CD4-positive, alpha-beta T cell treated with Interleukin-10 for 1 hour (primary cell): ENCODE results near the gene FUT1.
A peak's percentile ranks its signal among the peaks of the same experiment; 100 is the strongest.
"Not testable (repeated sequence)": the region's sequence is repeated elsewhere in the genome, so short reads cannot be mapped to it uniquely, and the experiment has no call there.

Source experiments
- DNase-seq: peaks from one replicate; pipeline ENCODE4 v3.0.0-alpha.2; 2020

Gene FUT1

GRCh38 chr19:48740164-48740972 is 12.1 kb downstream of the FUT1 start, which contains the start of gene RASIP1:
Gene RASIP1, minus strand, starts transcription at chr19:48740610. Its CDS starts 328 bp downstream, at chr19:48740282.
- DNase-seq, result no peak

GRCh38 chr19:48739404-48740163 is 12.9 kb downstream of the FUT1 start:
- DNase-seq, result no peak

GRCh38 chr19:48738557-48739403 is 13.7 kb downstream of the FUT1 start:
- DNase-seq, result peak; percentile 94

DNA sequence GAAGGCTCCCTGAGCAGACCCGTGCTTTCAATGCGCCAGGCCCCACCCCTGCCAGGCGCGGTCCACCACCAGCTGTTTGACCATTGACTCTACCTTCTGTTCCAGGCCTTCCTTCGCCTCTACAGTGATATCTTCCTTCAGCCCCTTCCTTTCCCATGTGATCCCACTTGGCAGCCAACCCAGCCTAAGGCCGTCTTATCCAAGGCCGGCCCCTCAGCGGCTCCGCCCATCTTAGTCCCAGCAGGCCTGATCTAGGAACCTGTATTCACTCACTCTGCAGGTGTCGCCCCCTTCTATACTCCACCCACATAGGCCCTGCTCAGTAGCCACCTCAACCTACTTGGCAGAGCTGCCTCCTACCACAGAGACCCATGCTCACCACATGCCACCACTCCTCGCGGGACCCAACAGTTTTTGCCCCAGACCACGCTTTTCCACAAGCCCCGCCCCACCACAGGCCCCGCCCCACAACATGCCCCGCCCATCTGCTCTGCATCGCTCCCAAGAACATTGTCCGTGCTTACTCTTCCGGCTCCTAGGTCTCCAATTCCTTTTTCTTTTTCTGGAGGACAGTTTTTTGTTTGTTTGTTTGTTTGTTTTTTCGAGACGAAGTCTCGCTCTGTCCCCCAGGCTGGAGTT is 15.0 kb downstream of the FUT1 start:
- no peak for DNase-seq

DNA sequence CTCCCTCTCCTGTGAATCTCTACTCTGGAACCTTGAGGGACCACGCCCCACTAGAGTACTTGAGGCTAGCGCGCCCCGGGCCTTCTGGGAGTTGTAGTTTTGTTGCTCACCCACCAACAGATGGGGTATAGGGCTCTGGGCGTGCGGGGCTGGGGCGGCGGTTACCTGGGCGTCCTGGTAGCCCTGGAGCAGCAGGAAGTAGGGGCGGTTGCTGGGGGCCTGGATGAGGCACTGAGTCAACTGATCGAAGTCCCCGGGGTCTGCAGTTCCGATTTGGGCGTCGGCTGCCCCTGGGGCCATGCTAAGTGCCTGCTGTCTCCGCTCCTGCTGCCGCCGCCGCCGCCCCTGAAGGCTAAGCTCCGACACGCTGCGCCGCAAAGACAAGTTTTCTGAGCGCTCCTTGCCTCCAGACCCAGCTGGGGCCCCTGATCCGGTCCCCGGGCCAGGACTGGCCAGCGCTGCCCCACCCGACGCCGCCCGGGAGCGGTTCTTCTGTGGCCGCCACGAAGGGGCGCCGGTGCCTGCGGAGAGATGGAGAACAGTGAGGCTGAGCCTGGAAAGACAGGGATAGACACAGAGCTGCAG is 17.3 kb downstream of the FUT1 start:
- DNase-seq, result no peak

- no peak for DNase-seq
Measured at GRCh38 chr19:48734625-48735024, 17.8 kb downstream of the FUT1 start.

DNA sequence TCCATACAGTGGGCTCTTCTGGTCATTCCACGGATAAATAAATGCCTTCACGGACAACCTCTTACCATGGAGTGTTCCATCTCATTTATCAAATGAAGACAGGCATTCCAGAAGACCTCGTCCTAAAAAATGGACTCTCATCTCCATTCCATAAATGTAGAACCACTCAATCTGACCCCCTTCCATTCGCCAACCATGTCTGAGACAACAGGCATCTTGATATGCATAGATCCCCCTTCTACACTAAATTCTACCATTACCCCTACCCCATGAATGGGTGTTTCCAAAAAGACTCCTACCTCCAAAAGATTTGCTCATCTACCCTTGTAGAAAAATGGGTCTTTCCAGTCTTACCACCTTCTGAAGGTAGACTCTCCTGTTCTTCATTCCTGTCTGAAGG is 21.0 kb downstream of the FUT1 start:
- DNase-seq, result no peak

DNA sequence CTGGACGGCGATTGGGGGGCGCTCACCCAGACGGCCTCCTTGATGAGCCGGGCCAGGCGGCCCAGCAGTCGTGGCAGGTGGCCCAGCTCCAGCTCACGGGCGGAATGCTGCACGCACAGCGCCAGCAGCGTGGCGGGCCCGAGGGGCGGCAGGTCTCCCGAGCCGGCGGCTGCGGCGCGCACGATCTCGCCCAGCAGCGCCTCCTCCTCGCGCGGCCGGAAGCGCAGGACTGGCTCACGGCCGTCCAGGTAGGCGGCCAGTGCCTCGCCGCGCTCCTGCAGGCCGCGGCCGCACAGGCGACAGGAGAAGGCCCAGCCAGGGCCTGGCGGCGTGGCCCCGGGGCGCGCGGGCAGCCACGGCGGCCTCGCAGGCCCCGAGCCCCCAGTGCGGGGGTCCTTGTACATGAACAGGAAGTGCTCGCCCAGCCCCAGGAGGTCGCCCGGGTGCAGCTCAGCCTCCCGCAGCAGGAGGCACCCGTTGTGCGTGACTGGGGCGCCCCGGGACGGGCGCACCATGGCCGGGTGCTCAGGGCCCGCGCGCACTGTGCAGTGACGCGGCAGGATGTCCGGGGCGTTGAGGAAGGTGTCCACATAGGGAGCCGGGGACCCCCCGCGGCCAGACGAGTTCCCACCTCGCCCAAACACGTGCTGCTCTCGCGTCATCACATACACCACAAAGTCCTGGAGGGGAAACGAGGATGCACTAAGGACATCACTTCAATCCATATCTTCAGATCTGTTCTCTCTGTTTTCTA is 23.4 kb downstream of the FUT1 start:
- no peak for DNase-seq

DNA sequence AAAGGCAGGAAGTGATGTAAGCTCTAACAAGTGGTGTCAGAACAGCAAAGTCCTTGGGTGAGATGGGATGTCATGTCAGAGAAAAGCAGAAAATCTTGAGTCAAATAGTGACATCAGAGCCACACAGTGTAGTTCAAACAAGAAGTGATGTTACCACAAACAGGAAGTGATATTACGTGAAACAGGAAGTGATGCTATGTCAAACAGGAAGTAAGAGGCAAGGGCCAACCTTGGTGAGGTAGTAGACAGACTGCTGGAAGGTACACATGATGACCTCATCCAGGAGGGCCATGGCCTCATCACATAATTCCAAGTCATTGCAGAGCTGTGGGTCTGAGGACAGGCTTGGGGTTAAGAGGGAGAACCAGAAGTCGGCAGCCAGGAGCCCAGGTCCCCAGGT is 25.9 kb downstream of the FUT1 start:
- DNase-seq, result peak; percentile 70

DNA sequence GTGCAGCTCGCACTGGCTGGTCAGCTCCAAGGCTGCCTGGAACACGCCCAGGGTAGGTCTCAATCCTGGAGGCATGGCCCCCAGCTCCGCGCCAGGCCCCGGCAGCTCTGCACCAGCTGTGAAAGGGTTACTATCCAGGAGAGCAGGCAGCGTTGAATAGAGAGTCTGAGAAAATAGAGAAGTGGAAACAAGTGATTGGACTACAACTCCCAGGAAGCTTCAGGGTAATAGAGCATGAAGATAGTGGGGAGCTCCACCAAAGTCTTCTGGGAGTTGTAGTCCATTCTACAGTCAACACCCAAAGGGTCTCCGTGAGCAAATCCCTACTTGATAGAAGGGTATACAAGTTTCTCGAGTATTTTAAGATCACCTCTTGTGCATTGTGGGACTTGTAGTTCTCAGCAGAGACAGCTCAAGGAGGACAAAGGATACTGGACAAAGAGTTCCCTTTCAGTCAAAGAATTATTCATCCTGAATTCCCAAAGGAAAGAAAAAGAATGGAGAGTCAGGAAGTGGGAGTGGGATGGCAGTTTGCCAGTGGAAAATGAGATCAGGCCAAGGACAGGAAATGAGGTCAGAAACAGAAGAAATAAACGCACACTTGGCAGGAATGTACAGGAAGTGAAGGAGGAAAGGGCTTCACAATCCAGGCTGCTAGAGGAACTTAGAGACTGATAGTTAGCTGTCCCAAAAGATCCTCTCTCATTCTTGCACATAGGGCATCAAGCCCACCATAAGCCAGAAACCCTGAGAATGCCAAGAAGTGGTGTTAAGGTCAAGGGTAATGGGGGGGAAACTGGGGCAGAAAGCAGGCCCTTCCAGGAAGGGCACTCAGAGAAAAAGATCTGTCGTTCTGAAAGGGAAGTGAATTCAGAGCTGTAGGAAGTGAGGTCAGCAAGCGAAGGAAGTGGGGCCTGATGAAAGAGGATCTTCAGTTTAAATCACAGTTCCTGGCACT is 27.4 kb downstream of the FUT1 start:
- DNase-seq, result peak; percentile 72

DNA sequence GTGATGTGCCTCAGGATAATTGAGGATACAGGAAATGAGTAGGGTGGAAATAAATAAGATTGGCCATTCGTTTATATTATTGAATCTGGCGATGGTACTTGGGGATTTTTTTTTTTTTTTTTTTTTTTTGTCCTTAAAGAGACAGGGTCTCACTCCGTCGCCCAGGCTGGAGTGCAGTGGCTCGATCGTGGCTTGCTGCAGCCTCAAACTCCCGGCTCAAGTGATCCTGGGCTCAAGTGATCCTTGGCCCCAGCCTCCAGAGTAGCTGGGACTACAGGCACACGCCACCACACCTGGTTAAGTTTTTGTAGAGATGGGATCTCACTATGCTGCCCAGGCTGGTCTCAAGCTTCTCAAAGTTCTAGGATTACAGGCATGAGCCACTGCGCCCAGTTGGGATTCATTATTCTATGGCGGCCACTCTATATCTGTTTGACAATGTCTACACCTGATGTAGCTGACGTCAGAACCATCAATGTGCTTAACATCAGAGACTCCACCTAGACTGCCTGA is 30.2 kb downstream of the FUT1 start:
- DNase-seq, result no peak

- DNase-seq, result peak; percentile 95
Measured at GRCh38 chr19:48720613-48721296, 31.7 kb downstream of the FUT1 start.

GRCh38 chr19:48720251-48720612 is 32.2 kb downstream of the FUT1 start:
- no peak for DNase-seq

- DNase-seq, result no peak
Measured at GRCh38 chr19:48719263-48720171, 32.9 kb downstream of the FUT1 start, which contains the start of gene MAMSTR. Gene MAMSTR, minus strand, starts transcription at chr19:48719725. Its CDS starts 694 bp downstream, at chr19:48719031.

GRCh38 chr19:48718711-48719231 is 33.7 kb downstream of the FUT1 start:
- DNase-seq, result no peak

- not testable (repeated sequence) for DNase-seq
Measured at GRCh38 chr19:48718106-48718505, 34.3 kb downstream of the FUT1 start.

GRCh38 chr19:48716562-48717291 is 35.7 kb downstream of the FUT1 start:
- no peak for DNase-seq
